ENCODE measurements around the gene SMAP2. TPM values are rescaled to one million over a fixed set of nuclear protein-coding genes. Genes with fewer than 3 reads are reported as not detected.

The SMAP2 gene
- 13.1 and 25.0 TPM in 2 replicates for total RNA-seq

DNA sequence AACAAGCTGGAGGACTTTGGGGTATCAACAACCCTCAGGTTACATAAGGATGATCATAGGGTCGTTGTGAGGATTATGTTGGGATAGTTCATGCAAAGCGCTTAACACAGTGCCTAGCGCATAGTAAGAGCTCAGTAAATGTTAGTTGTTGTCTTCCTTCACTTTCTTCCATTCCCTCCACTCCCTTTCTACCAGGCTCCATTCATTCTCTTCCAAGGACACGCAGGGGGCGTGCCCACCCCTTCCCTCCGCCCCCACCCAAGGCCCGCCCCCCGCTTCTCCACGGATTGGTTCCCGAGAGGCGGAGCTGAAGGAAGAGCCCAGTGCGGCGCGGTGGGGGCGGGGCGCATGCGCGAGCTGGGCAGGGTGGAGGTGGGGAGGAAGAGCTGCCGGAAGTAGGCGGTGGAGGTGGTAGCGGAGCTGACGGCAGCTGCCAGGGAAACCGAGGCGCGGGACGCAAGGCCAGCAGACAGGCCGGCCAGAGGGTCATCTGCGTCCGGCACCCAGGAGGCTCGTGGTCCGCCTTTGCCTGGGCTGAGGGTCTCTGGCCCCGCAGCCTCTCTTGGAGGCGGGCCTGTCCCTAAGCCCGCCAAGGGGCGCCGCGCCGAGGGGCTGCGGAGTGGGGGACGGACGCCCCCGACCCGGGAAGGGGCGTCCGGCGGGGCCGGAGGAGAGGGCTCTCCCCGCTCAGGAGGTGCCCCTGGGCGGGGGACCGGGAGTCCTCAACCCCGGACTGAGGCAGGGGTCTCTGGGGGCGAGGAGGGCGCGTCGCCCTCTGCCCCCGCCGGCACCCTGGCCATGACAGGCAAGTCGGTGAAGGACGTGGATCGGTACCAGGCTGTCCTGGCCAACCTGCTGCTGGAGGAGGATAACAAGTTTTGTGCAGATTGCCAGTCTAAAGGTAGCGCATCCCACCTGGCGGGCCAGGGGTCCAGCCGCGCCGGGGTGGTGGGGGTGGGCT lies at the start of gene SMAP2:
TSS of gene SMAP2 (plus strand) at position 405 of the 961 bp plus-strand sequence. CDS start at position 799, 394 bp downstream.

DNA sequence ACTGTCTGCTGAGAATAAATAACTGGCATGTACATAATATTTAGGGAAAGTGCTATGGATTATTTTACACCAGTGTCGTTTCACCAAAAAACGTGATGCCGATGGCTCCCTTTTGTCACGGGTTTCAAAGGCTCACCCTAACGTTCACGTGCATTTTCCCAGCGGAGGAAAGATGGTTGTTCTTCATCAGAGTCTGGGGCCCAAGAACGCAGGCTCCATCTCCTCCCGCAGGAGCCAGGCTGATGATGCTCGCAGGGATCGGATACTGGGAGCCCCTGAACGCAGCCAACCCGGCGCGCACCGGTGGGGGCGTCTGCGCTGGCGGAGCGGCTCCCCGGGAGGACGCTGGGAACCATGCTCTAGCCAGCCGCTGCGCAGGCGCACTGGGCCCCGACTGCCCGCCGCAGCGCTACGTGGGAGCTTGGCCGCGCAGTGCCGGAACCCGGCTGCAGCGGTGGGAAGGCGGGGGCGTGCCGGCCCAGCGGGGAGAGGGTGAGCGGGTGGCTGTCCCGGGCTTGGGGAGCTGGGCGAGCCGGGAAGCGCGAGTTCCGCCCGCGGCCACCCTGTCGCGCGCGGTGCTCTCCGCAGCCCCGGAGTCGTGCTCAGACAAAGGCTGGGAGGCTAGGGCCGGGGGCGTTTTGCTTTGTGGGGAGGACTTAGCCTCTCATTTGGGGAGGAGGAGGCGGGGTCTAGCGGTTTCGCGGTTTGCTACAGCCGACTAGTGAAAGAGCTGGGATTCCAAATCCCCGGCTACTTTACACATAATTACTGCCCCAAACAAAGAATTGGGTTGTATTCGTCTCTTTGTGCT lies 76.4 kb downstream of the SMAP2 start, which contains the start of gene ZFP69B:
TSS of gene ZFP69B (plus strand) at position 793 of the 811 bp plus-strand sequence. CDS start 486 bp downstream, outside the sequence.

Other genes starting within 250 kb of the SMAP2 start
- gene RLF, start 212.3 kb upstream of the SMAP2 start, total RNA-seq = 33.6 and 38.3 TPM in 2 replicates
- not detected in 2 replicates for gene TMCO2, start 125.8 kb upstream of the SMAP2 start, total RNA-seq
- 58.8 and 76.5 TPM in 2 replicates for gene ZMPSTE24, start 115.5 kb upstream of the SMAP2 start, total RNA-seq
- gene COL9A2, start 56.4 kb upstream of the SMAP2 start, total RNA-seq = 0.59 and 0.78 TPM in 2 replicates
- gene ZFP69B, start 76.7 kb downstream of the SMAP2 start, total RNA-seq = 3.9 and 8.2 TPM in 2 replicates
- 3.0 and 3.7 TPM in 2 replicates for gene ZFP69, start 103.6 kb downstream of the SMAP2 start, total RNA-seq
- gene EXO5, start 135.0 kb downstream of the SMAP2 start, total RNA-seq = 5.9 and 9.6 TPM in 2 replicates
- gene ZNF684, start 157.9 kb downstream of the SMAP2 start, total RNA-seq = 3.8 and 6.2 TPM in 2 replicates